KOPT-K1 (cell line): Measurements from ENCODE around the gene P2RY13.

Source experiments
- H3K27ac ChIP-seq: fragments of 200-600 bp; sonication (generic); 2 replicates; pipeline ENCODE4 v1.5.1; 2016; ENCODE audit warnings: antibody characterized with exemption, mild to moderate bottlenecking, low read depth, low read length; ENCODE audit not compliant: poor library complexity, severe bottlenecking
- H3K36me3 ChIP-seq: fragments of 200-600 bp; sonication (generic); 2 replicates; pipeline ENCODE4 v1.5.1; 2017; ENCODE audit warnings: antibody characterized with exemption, mild to moderate bottlenecking, low read length, moderate library complexity; ENCODE audit not compliant: insufficient read depth
- H3K9me3 ChIP-seq: fragments of 200-600 bp; sonication (generic); 2 replicates; pipeline ENCODE4 v1.5.1; 2017; ENCODE audit warnings: antibody characterized with exemption, low read length, mild to moderate bottlenecking; ENCODE audit not compliant: insufficient read depth, poor library complexity, severe bottlenecking

P2RY13 gene

GRCh38 chr3:151290673-151291072 is 38.7 kb downstream of the P2RY13 start:
- no peaks in the 10 kb centered on the region for H3K36me3 ChIP-seq
- no peaks in the 10 kb centered on the region for H3K9me3 ChIP-seq
- no peak overlapping the region for H3K27ac ChIP-seq

GRCh38 chr3:151289445-151289844 is 39.9 kb downstream of the P2RY13 start:
- H3K27ac ChIP-seq, result no peak overlapping the region
- no peaks in the 10 kb centered on the region for H3K36me3 ChIP-seq
- no peaks in the 10 kb centered on the region for H3K9me3 ChIP-seq

GRCh38 chr3:151285940-151286339 is 43.4 kb downstream of the P2RY13 start:
- Histone ChIP-seq H3K27ac (no peak overlapping the region), H3K36me3 (no peaks in the 10 kb centered on the region), H3K9me3 (no peaks in the 10 kb centered on the region)

- Histone ChIP-seq H3K36me3 (no peaks in the 10 kb centered on the region), H3K27ac (no peak overlapping the region), H3K9me3 (no peaks in the 10 kb centered on the region)
These were observed 45.4 kb downstream of the P2RY13 start for GRCh38 chr3:151283907-151284461.

GRCh38 chr3:151283387-151283786 is 46.0 kb downstream of the P2RY13 start:
- no peak overlapping the region for H3K27ac ChIP-seq
- H3K9me3 ChIP-seq, result no peaks in the 10 kb centered on the region
- H3K36me3 ChIP-seq, result no peaks in the 10 kb centered on the region

GRCh38 chr3:151282921-151283320 is 46.4 kb downstream of the P2RY13 start:
- Histone ChIP-seq H3K36me3 (no peaks in the 10 kb centered on the region), H3K27ac (no peak overlapping the region), H3K9me3 (no peaks in the 10 kb centered on the region)

- Histone ChIP-seq H3K27ac (no peak overlapping the region), H3K36me3 (no peaks in the 10 kb centered on the region)
These were observed 47.6 kb downstream of the P2RY13 start for GRCh38 chr3:151281671-151282324.

GRCh38 chr3:151278230-151278629 is 51.1 kb downstream of the P2RY13 start, which contains the start of gene P2RY14:
P2RY14 (minus strand) TSS chr3:151278542; CDS start chr3:151214316, 64,226 bp downstream.
- Histone ChIP-seq H3K9me3 (no peaks in the 10 kb centered on the region), H3K36me3 (no peaks in the 10 kb centered on the region), H3K27ac (no peak within 1 kb of the TSS)

More at GRCh38 chr3:151281671-151282324, 47.6 kb downstream of the P2RY13 start:
- H3K9me3 ChIP-seq, result no peaks in the 10 kb centered on the region

GRCh38 chr3:151276687-151277042 is 52.7 kb downstream of the P2RY13 start:
- Histone ChIP-seq H3K36me3 (no peaks in the 10 kb centered on the region), H3K27ac (no peak overlapping the region), H3K9me3 (no peaks in the 10 kb centered on the region)
